SU-DHL-6 (cell line): ENCODE measurements around the gene FXYD4.

Experiments used
- H2AFZ ChIP-seq: fragments of 200-600 bp; sonication (generic); 2 replicates; pipeline ENCODE4 v1.6.1; 2014; ENCODE audit warnings: low read depth, mild to moderate bottlenecking, moderate library complexity, mixed read lengths, antibody characterized with exemption, low read length; ENCODE audit not compliant: severe bottlenecking
- H3F3A ChIP-seq: fragments of 200-600 bp; shearing (Covaris generic); 2 replicates; pipeline ENCODE4 v1.6.0; 2016; ENCODE audit warnings: antibody characterized with exemption, mild to moderate bottlenecking; ENCODE audit not compliant: insufficient read depth
- H3K27ac ChIP-seq: fragments of 200-600 bp; sonication (generic); 2 replicates; pipeline ENCODE4 v1.5.1; 2016; ENCODE audit warnings: low read depth, mild to moderate bottlenecking, low read length, moderate library complexity, mixed read lengths
- H3K27me3 ChIP-seq: fragments of 200-600 bp; sonication (generic), shearing (Covaris generic); 2 replicates; pipeline ENCODE4 v1.6.0; 2014; ENCODE audit warnings: mild to moderate bottlenecking, low read length
- H3K36me3 ChIP-seq: fragments of 200-600 bp; sonication (generic); 2 replicates; pipeline ENCODE4 v1.6.1; 2014; ENCODE audit warnings: mild to moderate bottlenecking, low read length, mixed read lengths
- H3K4me2 ChIP-seq: fragments of 300-600, 200-600 bp; shearing (Covaris generic), sonication (generic); 2 replicates; pipeline ENCODE4 v1.6.0; 2014; ENCODE audit warnings: low read length, low read depth, mild to moderate bottlenecking; ENCODE audit not compliant: poor library complexity, severe bottlenecking
- H3K4me3 ChIP-seq: fragments of 200-600 bp; sonication (generic); 2 replicates; pipeline ENCODE4 v1.5.1; 2014; ENCODE audit warnings: antibody characterized with exemption, low read length, mild to moderate bottlenecking, mixed read lengths; ENCODE audit not compliant: insufficient read depth, poor library complexity, severe bottlenecking
- H3K79me2 ChIP-seq: fragments of 200-600 bp; sonication (generic); 2 replicates; pipeline ENCODE4 v1.6.1; 2014; ENCODE audit warnings: mild to moderate bottlenecking, low read length, moderate library complexity; ENCODE audit not compliant: insufficient read depth
- H3K9ac ChIP-seq: fragments of 200-600 bp; sonication (generic); 2 replicates; pipeline ENCODE4 v1.7.0; 2014; ENCODE audit warnings: mild to moderate bottlenecking, low read length
- H3K9me2 ChIP-seq: fragments of 200-600 bp; sonication (generic); replicated peaks from 2 replicates; pipeline ENCODE4 v1.6.1; 2014; ENCODE audit warnings: low read length; ENCODE audit not compliant: insufficient read depth
- H3K9me3 ChIP-seq: fragments of 200-600 bp; sonication (generic); 2 replicates; pipeline ENCODE4 v1.6.1; 2014; ENCODE audit warnings: low read length, mixed read lengths; ENCODE audit not compliant: insufficient read depth
- H4K20me1 ChIP-seq: fragments of 200-600 bp; sonication (generic); 2 replicates; pipeline ENCODE4 v1.6.1; 2014; ENCODE audit warnings: low read depth, mild to moderate bottlenecking, antibody characterized with exemption, low read length, moderate library complexity, mixed read lengths
- CTCF ChIP-seq: fragments of 200-600 bp; sonication (generic); IDR thresholded peaks from one replicate; pipeline ENCODE4 v1.5.1; 2017; ENCODE audit warnings: antibody characterized with exemption, mild to moderate bottlenecking, low read length, moderate library complexity; ENCODE audit not compliant: insufficient read depth, poor library complexity, severe bottlenecking
- EZH2phosphoT487 ChIP-seq: fragments of 200-600 bp; sonication (generic), shearing (Covaris generic); conservative IDR thresholded peaks from 2 replicates; pipeline ENCODE4 v1.6.1; 2018; ENCODE audit warnings: mild to moderate bottlenecking, antibody characterized with exemption, low read length, moderate library complexity, mixed read lengths

The FXYD4 gene

GRCh38 chr10:43365001-43365400, 6.4 kb upstream of the FXYD4 start:
- no peak overlapping the region for H3K4me2 ChIP-seq
- TF ChIP-seq EZH2phosphoT487 (no peak), CTCF (no peak)

GRCh38 chr10:43369921-43370320, 1.5 kb upstream of the FXYD4 start:
- H3K9me3 ChIP-seq: no peaks in the 10 kb centered on the region
- TF ChIP-seq EZH2phosphoT487: no peak
- TF ChIP-seq CTCF: no peak
- no peak overlapping the region for H3K9ac ChIP-seq

More at GRCh38 chr10:43365001-43365400, 6.4 kb upstream of the FXYD4 start:
- Histone ChIP-seq H3K4me3 (no peak overlapping the region), H3K27ac (no peak overlapping the region), H4K20me1 (no peaks in the 10 kb centered on the region), H3K9ac (no peak overlapping the region), H3K9me2 (no peaks in the 10 kb centered on the region), H3K9me3 (no peaks in the 10 kb centered on the region), H2AFZ (no peak overlapping the region), H3K27me3 (no peaks in the 10 kb centered on the region), H3F3A (no peaks in the 10 kb centered on the region), H3K79me2 (no peaks in the 10 kb centered on the region), H3K36me3 (no peaks in the 10 kb centered on the region)

GRCh38 chr10:43370671-43371215, 693 bp upstream of the FXYD4 start:
- no peak for TF ChIP-seq EZH2phosphoT487
- Histone ChIP-seq H3K9me3 (no peaks in the 10 kb centered on the region), H3F3A (no peaks in the 10 kb centered on the region), H3K9me2 (no peaks in the 10 kb centered on the region), H3K27me3 (no peaks in the 10 kb centered on the region), H3K4me3 (no peak overlapping the region), H3K36me3 (no peaks in the 10 kb centered on the region), H3K9ac (no peak overlapping the region), H3K27ac (no peak overlapping the region), H4K20me1 (no peaks in the 10 kb centered on the region), H2AFZ (no peak overlapping the region), H3K79me2 (no peaks in the 10 kb centered on the region), H3K4me2 (no peak overlapping the region)

More at GRCh38 chr10:43369921-43370320, 1.5 kb upstream of the FXYD4 start:
- H3K36me3 ChIP-seq: no peaks in the 10 kb centered on the region
- no peaks in the 10 kb centered on the region for H3K79me2 ChIP-seq
- H3K27me3 ChIP-seq: no peaks in the 10 kb centered on the region
- H3K27ac ChIP-seq: no peak overlapping the region
- no peaks in the 10 kb centered on the region for H3K9me2 ChIP-seq
- no peak overlapping the region for H3K4me3 ChIP-seq
- H3K4me2 ChIP-seq: no peak overlapping the region
- H4K20me1 ChIP-seq: no peaks in the 10 kb centered on the region
- no peaks in the 10 kb centered on the region for H3F3A ChIP-seq
- H2AFZ ChIP-seq: no peak overlapping the region

- Histone ChIP-seq H3K27me3 (no peaks in the 10 kb centered on the region), H3K9ac (no peak overlapping the region), H3K27ac (no peak overlapping the region), H3F3A (no peaks in the 10 kb centered on the region), H3K79me2 (no peaks in the 10 kb centered on the region), H3K4me2 (no peak overlapping the region), H3K9me2 (no peaks in the 10 kb centered on the region), H4K20me1 (no peaks in the 10 kb centered on the region), H3K36me3 (no peaks in the 10 kb centered on the region), H2AFZ (no peak overlapping the region), H3K9me3 (no peaks in the 10 kb centered on the region), H3K4me3 (no peak overlapping the region)
- no peak for TF ChIP-seq EZH2phosphoT487
These were observed 1.4 kb downstream of the FXYD4 start for GRCh38 chr10:43372765-43373361.
